ENCODE measurements around the gene KCNIP4.

- TF ChIP-seq, protein P1, sequence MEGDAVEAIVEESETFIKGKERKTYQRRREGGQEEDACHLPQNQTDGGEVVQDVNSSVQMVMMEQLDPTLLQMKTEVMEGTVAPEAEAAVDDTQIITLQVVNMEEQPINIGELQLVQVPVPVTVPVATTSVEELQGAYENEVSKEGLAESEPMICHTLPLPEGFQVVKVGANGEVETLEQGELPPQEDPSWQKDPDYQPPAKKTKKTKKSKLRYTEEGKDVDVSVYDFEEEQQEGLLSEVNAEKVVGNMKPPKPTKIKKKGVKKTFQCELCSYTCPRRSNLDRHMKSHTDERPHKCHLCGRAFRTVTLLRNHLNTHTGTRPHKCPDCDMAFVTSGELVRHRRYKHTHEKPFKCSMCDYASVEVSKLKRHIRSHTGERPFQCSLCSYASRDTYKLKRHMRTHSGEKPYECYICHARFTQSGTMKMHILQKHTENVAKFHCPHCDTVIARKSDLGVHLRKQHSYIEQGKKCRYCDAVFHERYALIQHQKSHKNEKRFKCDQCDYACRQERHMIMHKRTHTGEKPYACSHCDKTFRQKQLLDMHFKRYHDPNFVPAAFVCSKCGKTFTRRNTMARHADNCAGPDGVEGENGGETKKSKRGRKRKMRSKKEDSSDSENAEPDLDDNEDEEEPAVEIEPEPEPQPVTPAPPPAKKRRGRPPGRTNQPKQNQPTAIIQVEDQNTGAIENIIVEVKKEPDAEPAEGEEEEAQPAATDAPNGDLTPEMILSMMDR (conservative IDR thresholded peaks at IDR 0.05; ENCODE audit: low read length): no peak
- no peak for TF ChIP-seq EZH2phosphoT487 (IDR thresholded peaks at IDR 0.05; ENCODE audit: borderline replicate concordance)
Measured at GRCh38 chr4:21011106-21011505, 937.5 kb downstream of the KCNIP4 start.
